ENCODE results near the gene TRIO.

TRIO gene

DNA sequence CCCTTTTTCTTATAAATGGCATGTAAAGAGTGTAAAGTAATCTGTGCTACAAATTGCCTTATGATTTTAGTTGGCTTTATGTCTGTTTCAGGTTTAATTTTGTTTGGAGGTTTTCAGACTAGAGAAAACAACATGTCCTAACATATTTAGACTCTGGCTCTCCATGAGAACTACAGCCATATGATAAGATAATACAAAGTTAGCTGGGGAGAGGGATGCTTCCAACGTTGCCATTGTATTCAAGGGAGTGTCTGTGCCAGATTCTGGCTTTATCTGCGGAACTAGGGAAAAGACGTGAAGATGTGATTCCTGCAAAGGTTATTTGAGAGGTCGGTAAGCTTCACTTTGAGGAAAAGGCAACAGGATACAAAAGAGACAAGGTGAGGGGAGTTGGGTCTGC is 298.5 kb downstream of the TRIO start:
- Histone ChIP-seq H3K4me1 (ENCODE audit: control insufficient read depth in 1 of 2, insufficient read depth in 1 of 2, low read depth in 1 of 2, low read length in 1 of 2) (peaks cover 2 to 10% of the 10 kb centered on the region in 2 experiments), H3K4me3 (ENCODE audit: low read depth in 1 of 2, low read length in 1 of 2) (no peak overlapping the region), H3K27ac (no peak overlapping the region), H3K9me3 (no peaks in the 10 kb centered on the region), H3K27me3 (no peaks in the 10 kb centered on the region), H3K36me3 (no peaks in the 10 kb centered on the region)
- TF ChIP-seq, protein P1, sequence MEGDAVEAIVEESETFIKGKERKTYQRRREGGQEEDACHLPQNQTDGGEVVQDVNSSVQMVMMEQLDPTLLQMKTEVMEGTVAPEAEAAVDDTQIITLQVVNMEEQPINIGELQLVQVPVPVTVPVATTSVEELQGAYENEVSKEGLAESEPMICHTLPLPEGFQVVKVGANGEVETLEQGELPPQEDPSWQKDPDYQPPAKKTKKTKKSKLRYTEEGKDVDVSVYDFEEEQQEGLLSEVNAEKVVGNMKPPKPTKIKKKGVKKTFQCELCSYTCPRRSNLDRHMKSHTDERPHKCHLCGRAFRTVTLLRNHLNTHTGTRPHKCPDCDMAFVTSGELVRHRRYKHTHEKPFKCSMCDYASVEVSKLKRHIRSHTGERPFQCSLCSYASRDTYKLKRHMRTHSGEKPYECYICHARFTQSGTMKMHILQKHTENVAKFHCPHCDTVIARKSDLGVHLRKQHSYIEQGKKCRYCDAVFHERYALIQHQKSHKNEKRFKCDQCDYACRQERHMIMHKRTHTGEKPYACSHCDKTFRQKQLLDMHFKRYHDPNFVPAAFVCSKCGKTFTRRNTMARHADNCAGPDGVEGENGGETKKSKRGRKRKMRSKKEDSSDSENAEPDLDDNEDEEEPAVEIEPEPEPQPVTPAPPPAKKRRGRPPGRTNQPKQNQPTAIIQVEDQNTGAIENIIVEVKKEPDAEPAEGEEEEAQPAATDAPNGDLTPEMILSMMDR (IDR thresholded peaks at IDR 0.05) = no peak

DNA sequence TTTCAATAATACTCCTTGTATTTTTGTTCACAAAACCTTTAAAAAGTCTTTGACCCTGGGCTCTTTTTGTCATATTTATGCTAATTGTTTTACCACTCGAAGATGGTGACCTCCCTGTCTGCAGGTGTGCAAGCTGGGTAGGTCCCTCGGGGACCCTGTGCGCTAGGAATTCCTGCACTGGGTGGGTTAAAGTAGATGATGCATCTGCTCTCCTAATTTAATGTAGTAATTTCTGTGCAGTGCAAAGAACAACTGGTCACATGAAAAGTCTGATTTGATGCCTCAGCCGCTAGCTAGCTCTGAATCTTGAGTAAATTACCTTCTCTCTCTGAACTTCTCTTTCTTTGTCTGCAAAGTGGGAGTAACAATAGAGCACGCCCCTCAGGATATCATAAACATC is 299.4 kb downstream of the TRIO start:
- Histone ChIP-seq H3K4me3 (ENCODE audit: low read depth in 1 of 2, low read length in 1 of 2) (no peak overlapping the region), H3K36me3 (no peaks in the 10 kb centered on the region), H3K27ac (no peak overlapping the region), H3K27me3 (no peaks in the 10 kb centered on the region), H3K4me1 (ENCODE audit: control insufficient read depth in 1 of 2, insufficient read depth in 1 of 2, low read depth in 1 of 2, low read length in 1 of 2) (peaks cover 2 to 10% of the 10 kb centered on the region in 2 experiments), H3K9me3 (no peaks in the 10 kb centered on the region)
- TF ChIP-seq, protein P1 (IDR thresholded peaks at IDR 0.05) = no peak

DNA sequence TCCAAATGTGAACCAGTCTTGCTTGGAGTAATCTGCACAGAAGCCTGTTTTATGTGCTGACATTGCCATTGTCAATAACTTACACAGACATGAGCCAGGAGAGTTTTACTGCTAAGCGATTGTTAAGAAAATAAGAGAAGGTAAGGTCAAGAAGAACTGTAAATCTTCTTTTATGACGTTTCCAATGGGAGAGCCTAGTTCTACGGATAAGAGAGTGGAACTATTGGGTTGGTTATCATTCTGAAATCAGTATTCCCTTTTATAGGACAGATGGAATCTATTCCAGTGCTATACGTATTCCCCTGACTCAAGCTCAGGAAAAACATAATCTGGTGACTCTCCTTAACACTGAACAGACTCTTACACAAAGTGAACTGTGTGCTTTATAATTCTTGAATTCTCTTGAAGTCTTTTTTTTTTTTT is 300.5 kb downstream of the TRIO start:
- no peak overlapping the region for H3K4me3 ChIP-seq (ENCODE audit: low read depth in 1 of 2, low read length in 1 of 2)

DNA sequence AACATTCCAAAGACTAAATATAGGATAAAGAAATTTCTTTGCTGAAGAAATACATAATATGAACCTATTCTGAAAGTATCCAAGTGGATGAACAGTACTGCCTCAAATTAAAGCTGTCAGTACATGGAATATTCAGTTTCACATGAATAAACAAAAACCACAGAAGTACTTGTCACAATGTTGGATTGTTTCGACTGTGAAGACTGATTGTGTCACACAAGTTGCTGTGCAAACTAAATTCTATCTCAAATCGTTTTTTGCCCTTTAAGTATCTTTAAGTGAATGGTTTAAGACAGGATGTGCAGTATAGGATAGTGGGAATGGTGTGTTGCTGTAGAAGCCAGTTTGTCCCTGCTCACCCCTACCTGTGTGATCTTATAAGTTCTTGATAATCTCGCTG is 301.0 kb downstream of the TRIO start:
- Histone ChIP-seq H3K4me1 (ENCODE audit: control insufficient read depth in 1 of 2, insufficient read depth in 1 of 2, low read depth in 1 of 2, low read length in 1 of 2) (no peaks in the 10 kb centered on the region), H3K4me3 (ENCODE audit: low read depth in 1 of 2, low read length in 1 of 2) (no peak overlapping the region), H3K27me3 (no peaks in the 10 kb centered on the region), H3K27ac (no peak overlapping the region), H3K36me3 (no peaks in the 10 kb centered on the region), H3K9me3 (no peaks in the 10 kb centered on the region)
- TF ChIP-seq, protein P1 (IDR thresholded peaks at IDR 0.05) = no peak

More for the DNA sequence above, 300.5 kb downstream of the TRIO start:
- Histone ChIP-seq H3K4me1 (ENCODE audit: control insufficient read depth in 1 of 2, insufficient read depth in 1 of 2, low read depth in 1 of 2, low read length in 1 of 2) (no peaks in the 10 kb centered on the region), H3K27me3 (no peaks in the 10 kb centered on the region), H3K36me3 (no peaks in the 10 kb centered on the region), H3K27ac (no peak overlapping the region), H3K9me3 (no peaks in the 10 kb centered on the region)
- TF ChIP-seq, protein P1 (IDR thresholded peaks at IDR 0.05) = no peak

DNA sequence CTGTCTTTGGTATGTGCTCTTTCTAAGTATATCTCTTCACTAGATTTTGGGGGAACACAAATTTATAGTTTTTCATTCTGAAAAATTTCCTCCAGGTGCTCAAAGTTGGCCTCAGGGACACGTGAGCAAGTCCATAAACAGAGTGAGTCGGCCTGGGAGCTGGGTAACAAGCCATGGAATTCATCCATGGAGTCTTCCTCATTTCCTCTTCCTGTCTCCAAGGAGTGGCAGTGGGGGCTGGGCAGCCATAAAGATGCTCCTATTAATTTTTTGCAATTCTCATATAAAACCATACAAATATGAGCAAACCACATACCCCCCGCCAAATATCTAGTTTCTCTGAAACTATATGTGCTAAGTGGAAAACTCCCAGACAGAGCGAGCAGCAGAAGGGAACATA is 301.9 kb downstream of the TRIO start:
- no peaks in the 10 kb centered on the region for H3K4me1 ChIP-seq (ENCODE audit: control insufficient read depth in 1 of 2, insufficient read depth in 1 of 2, low read depth in 1 of 2, low read length in 1 of 2)
- H3K9me3 ChIP-seq = no peaks in the 10 kb centered on the region
- TF ChIP-seq, protein P1 (IDR thresholded peaks at IDR 0.05) = no peak
- no peaks in the 10 kb centered on the region for H3K36me3 ChIP-seq
- H3K27ac ChIP-seq = no peak overlapping the region
- no peak overlapping the region for H3K4me3 ChIP-seq (ENCODE audit: low read depth in 1 of 2, low read length in 1 of 2)
- no peaks in the 10 kb centered on the region for H3K27me3 ChIP-seq

Data from neutrophil (primary cell).